Measurements from ENCODE around the gene PM20D1.

DNA sequence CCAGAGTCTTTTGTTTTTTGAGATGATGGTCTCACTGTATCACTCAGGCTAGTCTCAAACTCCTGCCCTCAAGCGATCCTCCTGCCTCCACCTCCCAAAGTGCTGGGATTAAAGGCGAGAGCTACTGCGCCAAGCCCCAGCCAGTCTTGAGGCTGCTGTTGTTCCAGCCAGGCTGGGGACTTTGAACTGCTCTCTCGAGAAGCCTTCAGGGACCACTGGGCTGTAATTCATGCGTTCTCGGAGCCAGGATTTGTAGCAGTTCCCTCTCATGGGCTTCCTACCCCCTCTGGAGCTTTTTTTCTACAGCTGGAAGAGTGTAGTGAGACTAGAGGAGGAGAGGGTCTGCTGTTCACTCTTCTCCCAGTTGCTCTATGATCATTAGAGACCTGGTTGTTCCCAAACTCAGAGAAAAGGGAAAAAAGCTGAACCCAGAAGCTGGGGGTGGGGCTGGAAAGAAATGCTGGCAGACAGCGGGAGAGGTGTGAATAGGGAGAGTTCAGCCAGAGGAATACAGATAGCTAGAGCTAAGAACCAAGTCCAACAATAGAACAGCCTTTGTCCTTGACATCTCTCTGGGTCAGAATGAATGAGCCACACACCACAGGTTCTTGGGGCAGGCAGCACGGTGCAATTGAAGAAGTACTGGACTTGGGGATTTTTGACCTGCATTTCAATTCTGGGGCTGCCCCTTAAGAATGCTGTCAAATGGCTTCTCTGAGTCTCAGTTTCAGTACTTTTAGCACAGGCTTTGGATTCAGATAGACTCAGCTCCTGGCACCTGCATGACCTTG, 23.7 kb downstream of the PM20D1 start:
- TF ChIP-seq, protein P1, sequence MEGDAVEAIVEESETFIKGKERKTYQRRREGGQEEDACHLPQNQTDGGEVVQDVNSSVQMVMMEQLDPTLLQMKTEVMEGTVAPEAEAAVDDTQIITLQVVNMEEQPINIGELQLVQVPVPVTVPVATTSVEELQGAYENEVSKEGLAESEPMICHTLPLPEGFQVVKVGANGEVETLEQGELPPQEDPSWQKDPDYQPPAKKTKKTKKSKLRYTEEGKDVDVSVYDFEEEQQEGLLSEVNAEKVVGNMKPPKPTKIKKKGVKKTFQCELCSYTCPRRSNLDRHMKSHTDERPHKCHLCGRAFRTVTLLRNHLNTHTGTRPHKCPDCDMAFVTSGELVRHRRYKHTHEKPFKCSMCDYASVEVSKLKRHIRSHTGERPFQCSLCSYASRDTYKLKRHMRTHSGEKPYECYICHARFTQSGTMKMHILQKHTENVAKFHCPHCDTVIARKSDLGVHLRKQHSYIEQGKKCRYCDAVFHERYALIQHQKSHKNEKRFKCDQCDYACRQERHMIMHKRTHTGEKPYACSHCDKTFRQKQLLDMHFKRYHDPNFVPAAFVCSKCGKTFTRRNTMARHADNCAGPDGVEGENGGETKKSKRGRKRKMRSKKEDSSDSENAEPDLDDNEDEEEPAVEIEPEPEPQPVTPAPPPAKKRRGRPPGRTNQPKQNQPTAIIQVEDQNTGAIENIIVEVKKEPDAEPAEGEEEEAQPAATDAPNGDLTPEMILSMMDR (IDR thresholded peaks at IDR 0.05), result no peak
- TF ChIP-seq ZFX (IDR thresholded peaks at IDR 0.05; ENCODE audit: borderline replicate concordance), result no peak

Measured in 22Rv1 (cell line).